Measurements from ENCODE around the gene SYNJ2BP. TPM values are rescaled to one million over a fixed set of nuclear protein-coding genes. Genes with fewer than 3 reads are reported as not detected.

Gene SYNJ2BP
- total RNA-seq, 1 experiment from 2014 or later, result 19.0 TPM

GRCh38 chr14:70391493-70392391, 25.1 kb downstream of the SYNJ2BP start:
- H3K9ac ChIP-seq (ENCODE audit: low read length), result no peak overlapping the region
- ChIA-PET CTCF (no interaction called here), POLR2A (no interaction called here), RAD21 (ENCODE audit: low non-redundant PET in 1 of 2, low total read pairs in 2 of 2, uncharacterized antibody in 2 of 2, unreplicated experiment in 2 of 2) (no interaction called here)
- no peak overlapping the region for H2AFZ ChIP-seq (ENCODE audit: low read depth, low read length, poor library complexity, severe bottlenecking)
- no peak for DNase-seq (ENCODE audit: low read depth, low spot score)
- no peak for ATAC-seq
- no peaks in the 10 kb centered on the region for H3K9me2 ChIP-seq (ENCODE audit: insufficient read depth)
- no peak overlapping the region for H3K4me2 ChIP-seq (ENCODE audit: low read length)
- H4K20me1 ChIP-seq (ENCODE audit: insufficient read depth), result no peaks in the 10 kb centered on the region
- H3K36me3 ChIP-seq (ENCODE audit: control insufficient read depth in 1 of 2, insufficient read depth in 2 of 2, low read length in 2 of 2), result no peaks in the 10 kb centered on the region
- H3K9me3 ChIP-seq (ENCODE audit: control insufficient read depth in 1 of 2, insufficient read depth in 1 of 2, low read depth in 1 of 2, low read length in 2 of 2), result no peaks in the 10 kb centered on the region
- H3K4me3 ChIP-seq (replicated peaks in 1 of 2; ENCODE audit: low read depth in 1 of 2, low read length in 2 of 2), result no peak overlapping the region
- no peak overlapping the region for H3K27ac ChIP-seq (ENCODE audit: low read depth, low read length)
- peaks cover 7% of the 10 kb centered on the region for H3K79me2 ChIP-seq (ENCODE audit: insufficient read depth, low read length)
- TF ChIP-seq CEBPB (IDR thresholded peaks at IDR 0.05; ENCODE audit: low read depth), result no peak
- no TSS peak for BruUV-seq (replicated peaks)
- no peaks in the 10 kb centered on the region for H3K4me1 ChIP-seq (ENCODE audit: control insufficient read depth in 1 of 2, insufficient read depth in 2 of 2, low read length in 2 of 2)
- no peaks in the 10 kb centered on the region for H3K27me3 ChIP-seq (ENCODE audit: insufficient read depth, low read length)
- intact Hi-C loops (cut with micrococcal nuclease), result no loop called here

- Histone ChIP-seq H2AFZ (ENCODE audit: low read depth, low read length, poor library complexity, severe bottlenecking) (no peak overlapping the region), H3K27me3 (ENCODE audit: insufficient read depth, low read length) (no peaks in the 10 kb centered on the region), H3K4me3 (replicated peaks in 1 of 2; ENCODE audit: low read depth in 1 of 2, low read length in 2 of 2) (no peak overlapping the region), H4K20me1 (ENCODE audit: insufficient read depth) (no peaks in the 10 kb centered on the region), H3K79me2 (ENCODE audit: insufficient read depth, low read length) (no peaks in the 10 kb centered on the region), H3K27ac (ENCODE audit: low read depth, low read length) (no peak overlapping the region), H3K9ac (ENCODE audit: low read length) (no peak overlapping the region), H3K36me3 (ENCODE audit: control insufficient read depth in 1 of 2, insufficient read depth in 2 of 2, low read length in 2 of 2) (peaks cover 0 to 2% of the 10 kb centered on the region in 2 experiments; a peak in 1 of 4 replicates), H3K9me2 (ENCODE audit: insufficient read depth) (no peaks in the 10 kb centered on the region), H3K4me1 (ENCODE audit: control insufficient read depth in 1 of 2, insufficient read depth in 2 of 2, low read length in 2 of 2) (no peaks in the 10 kb centered on the region), H3K4me2 (ENCODE audit: low read length) (no peak overlapping the region), H3K9me3 (ENCODE audit: control insufficient read depth in 1 of 2, insufficient read depth in 1 of 2, low read depth in 1 of 2, low read length in 2 of 2) (no peaks in the 10 kb centered on the region)
- no peak for TF ChIP-seq SIN3A (IDR thresholded peaks at IDR 0.05; ENCODE audit: low read depth)
- no peak for TF ChIP-seq POLR2A (IDR thresholded peaks at IDR 0.05; ENCODE audit: borderline replicate concordance, extremely low read depth, insufficient read depth, insufficient read length)
- no peak for TF ChIP-seq SP1 (IDR thresholded peaks at IDR 0.05; ENCODE audit: low read depth)
- TF ChIP-seq EZH2 (IDR thresholded peaks at IDR 0.05), result no peak
- no peak for TF ChIP-seq EGR1 (IDR thresholded peaks at IDR 0.05; ENCODE audit: low read depth)
- POLR2A ChIA-PET, result no interaction called here
- BruUV-seq (replicated peaks), result no TSS peak
- ATAC-seq (no peak), DNase-seq (ENCODE audit: low read depth, low spot score) (no peak)
- CTCF ChIA-PET, result no interaction called here
- RAD21 ChIA-PET (ENCODE audit: low non-redundant PET in 1 of 2, low total read pairs in 2 of 2, uncharacterized antibody in 2 of 2, unreplicated experiment in 2 of 2), result no interaction called here
- intact Hi-C loops (cut with micrococcal nuclease), result no loop called here
Observed at GRCh38 chr14:70382536-70382935, 34.4 kb downstream of the SYNJ2BP start.
